T47D (cell line): ENCODE measurements around the gene CXCR4.

Experiments used
- DNase-seq, 2 experiments: peaks; one replicate each; pipeline versions ENCODE4 v3.0.0 to v3.0.0-alpha.2; 2011 to 2012; ENCODE audit warnings: low read depth in 1 of 2, low spot score in 1 of 2
- JUND ChIP-seq: IDR thresholded peaks from 2 replicates; pipeline ENCODE4 v1.6.1; 2012; ENCODE audit warnings: low read depth
- in situ Hi-C: cut with HindIII; loops from 2 replicates; pipeline ENCODE4 v1.10.0; 2016; ENCODE audit warnings: low sequenced_read_pairs, low pct_unique_long_range_greater_than_20kb

Gene CXCR4

DNA sequence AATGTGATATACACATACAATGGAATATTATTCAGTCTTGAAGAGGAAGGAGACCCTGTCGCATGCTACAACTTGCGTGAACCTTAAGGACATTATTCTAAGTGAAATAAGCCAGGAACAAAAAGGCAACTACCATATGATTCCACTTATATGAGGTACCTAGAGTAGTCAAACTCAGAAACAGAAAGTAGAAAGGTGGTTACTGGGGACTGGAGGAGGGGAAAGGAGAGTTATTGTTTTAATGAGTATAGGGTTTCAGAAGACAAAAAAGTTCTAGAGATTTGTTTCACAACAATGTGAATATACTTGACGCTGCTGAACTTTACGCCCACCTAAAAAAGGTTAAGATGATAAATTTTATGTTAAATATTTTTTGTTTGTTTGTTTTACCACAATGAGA lies 47.0 kb downstream of the CXCR4 start:
- in situ Hi-C loops = no loop called here

DNA sequence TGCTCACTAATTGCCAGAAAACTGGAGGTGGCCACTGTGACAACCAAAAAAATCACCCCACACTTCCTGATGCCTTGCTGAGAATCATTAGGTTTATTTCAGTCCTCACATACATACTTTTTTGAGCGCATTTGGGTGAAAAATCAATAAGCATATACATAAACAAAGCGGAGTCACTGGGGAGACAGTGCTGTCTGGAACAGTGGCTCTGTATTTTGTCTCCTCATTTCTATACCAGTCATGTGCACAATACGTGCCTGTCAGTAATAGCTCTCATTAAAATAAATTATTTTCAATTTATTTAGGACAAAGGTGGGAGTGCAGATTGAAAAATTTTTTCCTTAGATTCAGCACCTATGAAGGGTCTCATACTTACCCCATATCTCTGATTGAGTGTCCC lies 48.2 kb downstream of the CXCR4 start:
- TF ChIP-seq JUND = no peak
- in situ Hi-C loops = no loop called here
- DNase-seq = no peak

More for the DNA sequence above, 47.0 kb downstream of the CXCR4 start:
- TF ChIP-seq JUND = no peak
- DNase-seq = no peak

DNA sequence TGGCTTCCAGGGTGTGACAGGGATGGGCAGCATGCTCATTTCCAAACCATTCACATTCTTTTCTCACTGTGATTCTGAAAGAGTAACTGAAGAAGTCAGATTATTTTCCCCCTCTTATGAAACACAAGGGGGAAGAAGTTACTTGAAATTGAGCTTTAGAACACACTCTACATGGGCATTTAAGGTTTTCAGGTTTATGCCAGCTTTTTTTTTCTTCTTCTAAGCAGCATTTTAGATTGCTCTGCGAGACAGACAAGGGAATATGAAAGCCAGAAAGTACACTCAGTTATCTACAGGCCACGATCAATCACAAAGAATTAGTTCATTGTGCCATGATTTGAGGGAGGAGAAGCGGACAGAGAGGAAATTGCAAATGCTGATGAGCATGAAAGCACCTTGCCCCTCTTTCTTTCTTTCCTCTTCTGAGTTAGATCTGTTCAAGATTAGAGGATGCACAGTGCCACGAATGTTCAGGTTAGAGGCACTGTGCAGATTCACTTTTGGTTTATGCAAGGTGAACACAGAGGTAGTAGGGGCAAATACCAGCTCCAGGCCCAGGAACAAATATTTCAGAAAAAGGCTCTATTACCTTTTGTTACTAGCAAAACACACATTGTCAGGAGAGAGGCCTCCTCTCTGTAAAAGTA lies 49.2 kb downstream of the CXCR4 start:
- in situ Hi-C loops = no loop called here
- TF ChIP-seq JUND = no peak
- no peak for DNase-seq

DNA sequence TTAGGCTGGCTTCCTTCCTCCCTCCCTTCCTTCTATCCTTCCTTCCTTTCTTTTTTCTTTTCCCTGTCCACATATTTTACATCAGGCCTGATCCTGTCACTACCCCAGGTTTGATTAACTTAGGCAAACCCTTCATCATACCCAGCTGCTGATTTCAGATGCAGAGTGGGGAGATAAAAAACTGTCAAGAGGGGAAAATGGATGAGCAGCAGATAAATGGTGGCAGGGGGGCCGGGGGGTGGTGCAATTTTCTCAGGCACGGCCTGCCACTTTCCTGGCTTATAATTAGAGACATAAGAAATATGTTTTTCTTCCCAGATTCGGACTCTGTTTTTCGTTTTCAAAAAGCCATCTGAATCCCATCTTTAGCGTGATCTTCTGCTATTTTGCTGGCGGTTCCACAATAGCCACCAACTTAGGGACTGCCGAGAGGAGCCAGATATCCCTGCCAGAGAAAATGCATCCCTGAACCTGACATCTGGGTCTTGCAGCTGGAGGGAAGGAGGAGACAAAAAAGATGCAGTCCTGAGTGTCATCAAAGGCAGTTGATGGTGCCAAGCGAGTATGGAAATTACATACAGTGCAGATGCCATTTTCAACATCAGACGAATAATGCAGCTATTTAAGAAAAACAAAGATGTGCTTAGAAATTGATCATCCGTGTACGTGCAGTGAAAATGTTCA lies 49.9 kb downstream of the CXCR4 start:
- no peak for TF ChIP-seq JUND
- in situ Hi-C loops = no loop called here
- no peak for DNase-seq

DNA sequence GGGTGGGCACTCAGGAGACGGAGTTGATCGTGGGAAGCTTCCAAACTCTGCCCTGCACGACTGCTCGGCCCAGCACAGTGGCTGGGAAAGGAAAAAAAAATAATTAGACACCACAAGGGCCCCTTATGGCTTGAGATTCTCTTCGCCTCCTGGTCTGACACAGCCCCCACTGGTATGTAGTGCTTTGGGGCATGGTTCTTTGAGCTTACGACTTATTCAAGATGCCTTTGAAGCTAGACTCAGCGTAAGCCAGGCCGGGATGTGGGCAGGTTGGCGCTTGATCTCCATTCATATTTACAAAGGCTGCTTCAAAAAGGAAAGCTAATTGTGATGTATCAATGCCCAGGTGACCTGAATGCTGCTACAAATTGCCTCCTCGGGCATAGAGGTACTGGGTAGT lies 50.5 kb downstream of the CXCR4 start:
- TF ChIP-seq JUND = no peak
- no peak for DNase-seq
- in situ Hi-C loops = no loop called here

DNA sequence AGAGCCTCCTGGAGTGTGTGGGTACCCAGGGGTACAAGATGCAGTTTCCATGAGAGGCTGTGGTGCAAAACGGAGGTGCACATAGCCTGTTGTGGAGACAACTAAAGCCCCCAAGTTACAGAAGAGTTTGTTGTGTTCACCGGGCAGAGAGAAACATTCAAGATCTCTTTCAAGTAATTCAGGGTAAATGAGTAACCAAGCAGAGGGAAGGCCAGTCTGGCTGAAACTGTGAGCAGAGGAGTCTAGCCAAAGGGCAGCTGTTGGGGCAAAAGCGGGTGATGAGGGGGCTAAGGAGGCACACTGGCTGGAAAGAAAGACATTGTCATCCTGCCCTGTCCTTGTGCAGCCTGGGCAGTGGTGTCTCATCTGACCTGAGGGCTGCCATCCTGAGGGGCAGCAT lies 52.0 kb downstream of the CXCR4 start:
- in situ Hi-C loops = no loop called here
- no peak for DNase-seq
- TF ChIP-seq JUND = no peak

DNA sequence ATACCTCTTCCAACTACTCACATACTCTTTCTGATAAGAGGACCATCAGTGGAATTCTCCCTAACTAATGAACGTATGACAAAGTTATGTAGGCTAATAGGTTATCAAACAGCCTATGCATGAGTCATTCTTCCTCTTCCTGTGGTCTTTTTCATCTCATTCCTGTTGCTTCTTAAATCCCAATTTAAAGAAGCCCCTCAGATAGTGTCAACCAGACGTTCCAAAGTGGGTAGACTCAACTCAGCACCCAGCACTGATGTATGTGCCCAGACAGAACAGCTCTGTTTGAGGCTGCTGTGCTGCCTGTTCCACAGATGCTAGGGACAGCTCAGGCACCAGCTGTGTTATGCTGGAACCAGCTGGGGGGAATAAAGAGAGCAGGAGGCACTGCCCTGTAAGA lies 52.6 kb downstream of the CXCR4 start:
- DNase-seq = no peak
- in situ Hi-C loops = no loop called here
- no peak for TF ChIP-seq JUND
